GM23338 (cell line): ENCODE results near the gene CREB1. TPM values are rescaled to one million over a fixed set of nuclear protein-coding genes. Genes with fewer than 3 reads are reported as not detected.
"Not testable (repeated sequence)": the region's sequence is repeated elsewhere in the genome, so short reads cannot be mapped to it uniquely, and the experiment has no call there.

Source experiments
- ATAC-seq: fragments of 200-7000 bp; cut with Tn5 transposase; 3 replicates; pipeline ENCODE4 v1.9.1; 2020
- DNase-seq: peaks from one replicate; pipeline ENCODE4 v3.0.0-alpha.2; 2015; ENCODE audit warnings: low spot score
- H2AFZ ChIP-seq: fragments of 200-600 bp; sonication (generic); 2 replicates; pipeline ENCODE4 v1.8.0; 2016; ENCODE audit warnings: antibody characterized with exemption, mild to moderate bottlenecking, moderate library complexity
- H3F3A ChIP-seq: fragments of 200-600 bp; sonication (generic); replicated peaks from 2 replicates; pipeline ENCODE4 v1.8.0; 2017; ENCODE audit warnings: antibody characterized with exemption, mixed run types, low read depth
- H3K27ac ChIP-seq: fragments of 200-600 bp; sonication (generic); 2 replicates; pipeline ENCODE4 v1.6.1; 2016; ENCODE audit warnings: low read depth
- H3K27me3 ChIP-seq: fragments of 200-600 bp; sonication (generic); 2 replicates; pipeline ENCODE4 v1.8.0; 2016; ENCODE audit warnings: mild to moderate bottlenecking, mixed run types, moderate library complexity; ENCODE audit not compliant: insufficient read depth
- H3K36me3 ChIP-seq: fragments of 200-600 bp; sonication (generic); 2 replicates; pipeline ENCODE4 v1.8.0; 2016; ENCODE audit warnings: mild to moderate bottlenecking; ENCODE audit not compliant: insufficient read depth
- H3K4me1 ChIP-seq: fragments of 200-600 bp; sonication (generic); 2 replicates; pipeline ENCODE4 v1.8.0; 2016; ENCODE audit warnings: mild to moderate bottlenecking, moderate library complexity; ENCODE audit not compliant: insufficient read depth
- H3K4me2 ChIP-seq: fragments of 200-600 bp; sonication (generic); 2 replicates; pipeline ENCODE4 v1.7.1; 2017; ENCODE audit warnings: mixed run types
- H3K4me3 ChIP-seq: fragments of 200-600 bp; sonication (generic); 2 replicates; pipeline ENCODE4 v1.6.1; 2016; ENCODE audit warnings: mixed run types
- H3K79me2 ChIP-seq: fragments of 200-600 bp; sonication (generic); replicated peaks from 2 replicates; pipeline ENCODE4 v1.8.0; 2017; ENCODE audit warnings: mild to moderate bottlenecking; ENCODE audit not compliant: insufficient read depth
- H3K9me2 ChIP-seq: fragments of 200-600 bp; sonication (generic); 2 replicates; pipeline ENCODE4 v1.8.0; 2017; ENCODE audit not compliant: insufficient read depth
- H4K20me1 ChIP-seq: fragments of 200-600 bp; sonication (generic); replicated peaks from 2 replicates; pipeline ENCODE4 v1.8.0; 2017; ENCODE audit warnings: mild to moderate bottlenecking; ENCODE audit not compliant: insufficient read depth
- H3K27ac Mint-ChIP-seq: 2 replicates; pipeline ENCODE4 v1.8.0; 2020; ENCODE audit warnings: inconsistent platforms, mild to moderate bottlenecking, moderate library complexity, mixed read lengths
- H3K27me3 Mint-ChIP-seq: 3 replicates; pipeline ENCODE4 v1.8.0; 2022; ENCODE audit warnings: low read depth, mild to moderate bottlenecking, moderate library complexity, mixed read lengths, inconsistent platforms; ENCODE audit not compliant: insufficient read depth, poor library complexity
- H3K36me3 Mint-ChIP-seq: 3 replicates; pipeline ENCODE4 v1.8.0; 2021; ENCODE audit warnings: low read depth, mild to moderate bottlenecking, inconsistent platforms, moderate library complexity, mixed read lengths
- H3K4me1 Mint-ChIP-seq: 3 replicates; pipeline ENCODE4 v1.8.0; 2020; ENCODE audit warnings: mild to moderate bottlenecking, inconsistent platforms, mixed read lengths
- H3K4me3 Mint-ChIP-seq: 3 replicates; pipeline ENCODE4 v1.8.0; 2021; ENCODE audit warnings: moderate library complexity, mild to moderate bottlenecking, inconsistent platforms, mixed read lengths
- H3K9me3 Mint-ChIP-seq: 3 replicates; pipeline ENCODE4 v1.8.0; 2020; ENCODE audit warnings: moderate library complexity, mild to moderate bottlenecking, inconsistent platforms, mixed read lengths
- CREB1 ChIP-seq: fragments of 250-450 bp; sonication (Bioruptor Pico); IDR thresholded peaks from 2 replicates; pipeline ENCODE4 v1.5.0; 2020; ENCODE audit warnings: low read depth, mild to moderate bottlenecking, moderate library complexity
- CTCF ChIP-seq, 2 experiments: fragments of 200-600 bp in 1 of 2; sonication (generic) in 1 of 2; conservative IDR thresholded peaks; 2 replicates each; pipeline versions ENCODE4 v1.5.1 to v1.6.1; 2016 to 2017; ENCODE audit warnings: antibody characterized with exemption in 2 of 2, low read depth in 2 of 2, mild to moderate bottlenecking in 2 of 2, moderate library complexity in 1 of 2
- ETS1 ChIP-seq: IDR thresholded peaks from 2 replicates; pipeline ENCODE4 v1.6.1; 2016; ENCODE audit warnings: antibody characterized with exemption
- EZH2 ChIP-seq: fragments of 200-600 bp; sonication (generic); IDR thresholded peaks from one replicate; pipeline ENCODE4 v1.8.0; 2017; ENCODE audit warnings: antibody characterized with exemption, mild to moderate bottlenecking, low read depth; ENCODE audit not compliant: unreplicated experiment
- JUNB ChIP-seq: IDR thresholded peaks from one replicate; pipeline ENCODE4 v1.6.1; 2016; ENCODE audit warnings: antibody characterized with exemption; ENCODE audit not compliant: unreplicated experiment
- NANOG ChIP-seq: IDR thresholded peaks from 2 replicates; pipeline ENCODE4 v1.6.1; 2016; ENCODE audit warnings: antibody characterized with exemption, borderline replicate concordance
- REST ChIP-seq: IDR thresholded peaks from one replicate; pipeline ENCODE4 v1.6.1; 2018; ENCODE audit warnings: antibody characterized with exemption; ENCODE audit not compliant: unreplicated experiment
- STAT1 ChIP-seq: IDR thresholded peaks from one replicate; pipeline ENCODE4 v1.6.1; 2016; ENCODE audit warnings: antibody characterized with exemption; ENCODE audit not compliant: unreplicated experiment
- ZNF114 ChIP-seq: fragments of 250-450 bp; sonication (Bioruptor Pico); IDR thresholded peaks from 2 replicates; pipeline ENCODE4 v1.5.0; 2020; ENCODE audit warnings: mild to moderate bottlenecking, moderate library complexity
- ZNF331 ChIP-seq: fragments of 250-450 bp; sonication (Bioruptor Pico); IDR thresholded peaks from 2 replicates; pipeline ENCODE4 v1.5.0; 2020; ENCODE audit warnings: low read depth, mild to moderate bottlenecking, moderate library complexity
- polyA plus RNA-seq: library from polyadenylated mRNA; unstranded; fragments of >200 nt; fragmentation: Nextera tagmentation; extraction: Ambion mirVana; gene quantifications from 2 replicates; pipeline ENCODE4 v1.2.1, GENCODE V29; 2016
- total RNA-seq: library from RNA; depleted of rRNA; stranded (reverse); fragments of >200 nt; shearing (Covaris generic); gene quantifications from 2 replicates; pipeline ENCODE4 v1.2.3, GENCODE V29; 2014

The CREB1 gene
- total and polyA plus RNA-seq, 2 experiments from 2014 or later, result 40.3 to 104 TPM

GRCh38 chr2:207494137-207494536, 35.6 kb upstream of the CREB1 start:
- Histone ChIP-seq H3K79me2 (no peaks in the 10 kb centered on the region), H3K27me3 (no peaks in the 10 kb centered on the region), H3K4me2 (0 out of 2 replicates have a peak overlapping the region, but pooled peaks have one; percentile 3), H3K36me3 (no peaks in the 10 kb centered on the region), H3K4me3 (no peak overlapping the region), H4K20me1 (no peaks in the 10 kb centered on the region), H2AFZ (no peak overlapping the region), H3F3A (no peaks in the 10 kb centered on the region), H3K4me1 (peaks cover 22% of the 10 kb centered on the region), H3K9me2 (no peaks in the 10 kb centered on the region), H3K27ac (no peak overlapping the region)
- Mint-ChIP-seq H3K9me3 (no peaks in the 10 kb centered on the region), H3K27ac (no peak overlapping the region), H3K4me3 (no peak overlapping the region), H3K4me1 (peaks cover 22% of the 10 kb centered on the region), H3K27me3 (no peaks in the 10 kb centered on the region), H3K36me3 (no peaks in the 10 kb centered on the region)
- TF ChIP-seq EZH2, result no peak
- TF ChIP-seq ETS1, result no peak
- DNase-seq, result no peak
- ATAC-seq, result no peak

GRCh38 chr2:207496936-207497335, 32.8 kb upstream of the CREB1 start:
- not testable (repeated sequence) for H3K27me3 Mint-ChIP-seq, H3K4me3 Mint-ChIP-seq, H3K4me2 ChIP-seq, H3K27ac Mint-ChIP-seq, H4K20me1 ChIP-seq, H2AFZ ChIP-seq, ATAC-seq, DNase-seq, H3K27me3 ChIP-seq, H3F3A ChIP-seq, H3K36me3 Mint-ChIP-seq, H3K79me2 ChIP-seq, H3K9me2 ChIP-seq, H3K36me3 ChIP-seq, H3K9me3 Mint-ChIP-seq, H3K27ac ChIP-seq, H3K4me3 ChIP-seq
- peaks cover 23% of the 10 kb centered on the region for H3K4me1 Mint-ChIP-seq
- H3K4me1 ChIP-seq, result peaks cover 25% of the 10 kb centered on the region

- Histone ChIP-seq H3F3A (no peaks in the 10 kb centered on the region), H3K36me3 (no peaks in the 10 kb centered on the region), H3K4me1 (peaks cover 23% of the 10 kb centered on the region), H3K4me3 (no peak overlapping the region), H3K9me2 (no peaks in the 10 kb centered on the region), H3K4me2 (no peak overlapping the region), H3K27ac (no peak overlapping the region), H3K27me3 (no peaks in the 10 kb centered on the region), H4K20me1 (no peaks in the 10 kb centered on the region), H2AFZ (no peak overlapping the region), H3K79me2 (no peaks in the 10 kb centered on the region)
- Mint-ChIP-seq H3K4me3 (no peak overlapping the region), H3K9me3 (no peaks in the 10 kb centered on the region), H3K27ac (no peak overlapping the region), H3K4me1 (peaks cover 21% of the 10 kb centered on the region), H3K27me3 (peaks cover 7% of the 10 kb centered on the region), H3K36me3 (no peaks in the 10 kb centered on the region)
- ATAC-seq (no peak), DNase-seq (no peak)
- no peak for TF ChIP-seq NANOG
- no peak for TF ChIP-seq REST
- no peak for TF ChIP-seq STAT1
- TF ChIP-seq CTCF (conservative IDR thresholded peaks at IDR 0.05; ENCODE audit: low read depth in 2 of 2), result no peak
- no peak for TF ChIP-seq ETS1
- no peak for TF ChIP-seq JUNB
- TF ChIP-seq CREB1 (CRISPR knock-in tag), result no peak
- TF ChIP-seq EZH2, result no peak
- TF ChIP-seq ZNF331 (CRISPR knock-in tag), result no peak
- TF ChIP-seq ZNF114, result no peak
Measured at GRCh38 chr2:207497596-207497995, 32.2 kb upstream of the CREB1 start.
